GM21619 (cell line): Measurements from ENCODE around the gene MPP3.
"Not testable (repeated sequence)": the region's sequence is repeated elsewhere in the genome, so short reads cannot be mapped to it uniquely, and the experiment has no call there.

Experiments
- ATAC-seq: cut with Tn5 transposase; IDR thresholded peaks from one replicate; pipeline ENCODE4 v1.9.1; 2021; ENCODE audit not compliant: unreplicated experiment

MPP3 gene

GRCh38 chr17:43860927-43861622 lies 28.1 kb upstream of the MPP3 start:
- ATAC-seq = no peak

GRCh38 chr17:43860077-43860725 lies 27.3 kb upstream of the MPP3 start:
- no peak for ATAC-seq

DNA sequence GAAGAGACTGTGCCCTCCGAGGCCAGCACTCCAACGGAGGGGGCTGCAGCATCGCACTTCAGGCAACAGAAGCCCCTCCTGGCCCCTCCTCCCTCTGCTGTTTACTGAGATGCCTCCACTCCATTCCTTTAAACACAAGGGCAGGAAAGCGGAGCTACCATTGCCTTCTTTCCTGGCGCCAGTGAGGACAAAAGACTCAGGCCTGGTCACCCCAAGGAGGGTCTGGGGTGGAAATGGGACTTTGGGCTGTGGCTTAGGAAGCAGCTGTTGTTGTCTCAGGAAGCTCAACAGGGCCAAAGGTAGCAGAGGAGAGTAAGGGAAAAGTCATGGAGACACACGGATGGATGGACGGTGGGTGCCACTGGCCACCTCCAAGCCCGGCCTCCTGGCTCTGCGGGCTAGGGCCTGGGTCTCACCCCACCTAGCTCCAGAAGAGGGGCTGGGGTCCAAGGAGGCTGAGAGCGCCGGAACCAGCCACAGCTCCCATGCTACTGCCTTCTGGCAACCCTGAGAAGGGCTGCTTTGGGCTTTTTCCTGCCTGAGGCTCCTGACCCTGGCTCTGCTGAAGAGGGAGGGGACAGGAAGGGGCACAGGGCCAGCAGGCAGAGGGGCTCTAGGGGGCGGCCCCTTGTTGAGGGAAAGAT lies 25.1 kb upstream of the MPP3 start:
- no peak for ATAC-seq

GRCh38 chr17:43857141-43857540 lies 24.2 kb upstream of the MPP3 start:
- ATAC-seq = no peak

- ATAC-seq = no peak
Observed at GRCh38 chr17:43856141-43856540, 23.2 kb upstream of the MPP3 start.

GRCh38 chr17:43855061-43855460 lies 22.1 kb upstream of the MPP3 start:
- no peak for ATAC-seq

- no peak for ATAC-seq
Observed at GRCh38 chr17:43854498-43854897, 21.6 kb upstream of the MPP3 start.

GRCh38 chr17:43853546-43853945 lies 20.6 kb upstream of the MPP3 start:
- no peak for ATAC-seq

GRCh38 chr17:43852571-43852970 lies 19.6 kb upstream of the MPP3 start:
- no peak for ATAC-seq

DNA sequence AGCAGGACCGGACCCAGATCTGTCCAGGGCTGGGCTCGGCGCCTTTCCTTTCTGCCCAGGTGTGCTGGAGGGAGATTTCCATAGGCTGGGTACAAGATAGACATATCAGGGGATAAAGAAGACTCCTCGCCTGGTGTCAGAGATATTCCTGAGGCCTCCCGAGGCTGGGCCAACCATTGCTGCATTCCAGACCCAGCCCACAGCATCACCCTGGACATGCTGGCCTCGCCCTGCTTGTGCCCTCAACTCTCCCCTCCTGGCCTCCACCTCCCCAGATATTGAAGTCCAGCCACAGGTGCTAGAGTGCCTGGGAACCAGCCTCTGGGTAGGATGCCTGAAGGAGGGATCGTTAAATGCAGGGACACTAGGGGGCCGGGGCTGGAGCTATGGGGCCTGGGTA lies 16.2 kb upstream of the MPP3 start:
- ATAC-seq = no peak

- no peak for ATAC-seq
Observed at GRCh38 chr17:43848601-43849000, 15.7 kb upstream of the MPP3 start.

DNA sequence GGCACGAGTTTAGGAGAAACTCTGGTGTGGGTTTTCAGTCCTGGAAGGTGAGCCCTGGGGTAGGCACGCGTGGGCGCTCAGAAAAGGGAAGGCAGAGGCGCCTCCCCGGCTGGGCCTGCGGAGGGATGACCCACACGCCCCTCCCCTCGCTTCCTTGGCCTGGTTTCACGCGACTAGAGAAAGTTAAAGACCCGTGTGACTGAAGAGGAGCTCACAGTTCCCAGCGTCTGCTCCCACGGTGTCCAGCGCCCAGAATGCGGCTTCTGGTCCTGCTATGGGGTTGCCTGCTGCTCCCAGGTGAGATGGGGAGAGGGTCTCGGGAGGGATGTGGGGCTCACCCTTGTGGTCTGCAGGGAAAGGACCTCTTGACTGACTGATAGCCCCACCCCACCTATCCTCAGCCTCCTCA lies 14.0 kb upstream of the MPP3 start, which contains the start of gene CD300LG:
Gene CD300LG, plus strand, starts transcription at position 214 of the 409 bp plus-strand sequence. Its CDS starts 41 bp downstream, at position 255.
- ATAC-seq = no peak

- ATAC-seq = no peak
Observed at GRCh38 chr17:43846221-43846712, 13.3 kb upstream of the MPP3 start.

- no peak for ATAC-seq
Observed at GRCh38 chr17:43845766-43846165, 12.8 kb upstream of the MPP3 start.

GRCh38 chr17:43844241-43844640 lies 11.3 kb upstream of the MPP3 start:
- no peak for ATAC-seq

DNA sequence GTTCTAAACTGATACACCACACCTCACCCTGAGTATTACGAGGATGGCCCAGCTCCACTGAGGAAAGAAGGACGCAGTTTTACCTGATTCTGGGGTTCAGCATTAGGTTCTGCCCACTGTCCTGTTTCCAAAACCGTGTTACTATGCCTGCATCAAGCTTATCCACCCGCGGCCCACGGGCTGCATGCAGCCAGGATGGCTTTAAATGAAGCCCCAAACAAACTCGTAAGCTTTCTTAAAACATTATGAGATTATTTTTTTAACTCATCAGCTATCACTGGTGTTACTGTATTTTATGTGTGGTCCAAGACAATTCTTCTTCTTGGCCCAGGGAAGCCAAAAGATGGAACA lies 10.0 kb upstream of the MPP3 start:
- no peak for ATAC-seq

- not testable (repeated sequence) for ATAC-seq
Observed at GRCh38 chr17:43842091-43842974, 9.4 kb upstream of the MPP3 start.

- no peak for ATAC-seq
Observed at GRCh38 chr17:43841282-43841681, 8.3 kb upstream of the MPP3 start.

- ATAC-seq = no peak
Observed at GRCh38 chr17:43840814-43841213, 7.9 kb upstream of the MPP3 start.

DNA sequence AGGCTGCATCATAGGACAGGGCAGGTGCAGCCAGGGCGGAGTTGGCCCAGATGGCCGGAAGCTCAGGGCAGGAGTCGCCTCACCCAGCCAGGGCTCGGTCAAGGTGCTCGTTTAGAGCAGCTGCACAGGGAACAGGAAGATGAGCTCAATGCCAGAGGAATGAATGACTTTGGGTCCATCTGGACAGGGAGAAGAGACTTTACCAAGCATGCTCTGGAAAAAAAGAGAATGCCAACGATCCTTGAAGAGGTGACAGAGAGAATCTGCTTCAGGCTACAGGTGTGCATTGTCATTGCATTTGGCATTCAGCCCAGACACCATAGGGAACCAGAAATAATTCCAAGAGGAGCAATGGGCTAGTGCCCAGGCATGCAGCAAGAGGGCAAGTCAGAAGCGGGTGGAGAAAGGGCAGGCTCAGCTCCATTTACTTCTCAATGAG lies 6.7 kb upstream of the MPP3 start:
- ATAC-seq = no peak

GRCh38 chr17:43834106-43834505 lies 1.2 kb upstream of the MPP3 start:
- ATAC-seq = no peak
